HEK293 (cell line): Measurements from ENCODE around the gene SFR1.
A peak's percentile ranks its signal among the peaks of the same experiment; 100 is the strongest.

Source experiments
- CTCF ChIA-PET: fragments of 350-600 bp; formaldehyde crosslinking; extraction: SDS; loops from one replicate; lab custom pipeline; 2021; ENCODE audit warnings: antibody characterized with exemption; lab: Yijun Ruan, JAX
- POLR2A ChIA-PET: fragments of 300-600 bp; formaldehyde crosslinking; extraction: SDS; loops from one replicate; lab custom pipeline; 2020; ENCODE audit warnings: antibody characterized with exemption, inconsistent platforms; lab: Yijun Ruan, JAX
- H3K27ac ChIP-seq: fragments of 200-500 bp; sonication (Bioruptor generic); 2 replicates; pipeline ENCODE4 v1.5.1; 2014; ENCODE audit warnings: low read depth, low read length, control low read depth, inconsistent platforms; ENCODE audit errors: extremely low read depth
- H3K36me3 ChIP-seq, 2 experiments: fragments of 200-500 bp in 1 of 2; sonication (Bioruptor generic) in 1 of 2; 1 replicate in 1 of 2; 2 replicates in 1 of 2; pipeline ENCODE4 v1.5.1; 2014 to 2017; ENCODE audit warnings: inconsistent platforms in 2 of 2, low read length in 2 of 2; ENCODE audit not compliant: control insufficient read depth in 2 of 2, insufficient read depth in 1 of 2
- H3K4me1 ChIP-seq: fragments of 200-500 bp; sonication (Bioruptor generic); 2 replicates; pipeline ENCODE4 v1.5.1; 2014; ENCODE audit warnings: mild to moderate bottlenecking, low read length, inconsistent platforms; ENCODE audit not compliant: control insufficient read depth, insufficient read depth
- H3K4me3 ChIP-seq: 2 replicates; pipeline ENCODE4 v1.5.1; 2011; ENCODE audit warnings: low read depth, mild to moderate bottlenecking, control low read depth, low read length, moderate library complexity
- H3K9me3 ChIP-seq: fragments of 200-500 bp; sonication (Bioruptor generic); 2 replicates; pipeline ENCODE4 v1.5.1; 2014; ENCODE audit warnings: low read depth, low read length, inconsistent platforms; ENCODE audit not compliant: control insufficient read depth, insufficient read depth
- INSM2 ChIP-seq: fragments of 450-650 bp; formaldehyde crosslinking; IDR thresholded peaks from 2 replicates; pipeline ENCODE4 v1.5.1; 2016; ENCODE audit warnings: missing biosample characterization, missing genetic modification characterization
- OSR2 ChIP-seq: fragments of 450-650 bp; formaldehyde crosslinking; IDR thresholded peaks from 2 replicates; pipeline ENCODE4 v1.5.1; 2016; ENCODE audit warnings: missing biosample characterization, missing genetic modification characterization
- PRDM6 ChIP-seq: fragments of 450-650 bp; formaldehyde crosslinking; IDR thresholded peaks from 2 replicates; pipeline ENCODE4 v1.5.1; 2017; ENCODE audit warnings: missing biosample characterization, missing genetic modification characterization
- SCRT1 ChIP-seq: fragments of 450-650 bp; formaldehyde crosslinking; IDR thresholded peaks from 2 replicates; pipeline ENCODE4 v1.5.1; 2016; ENCODE audit warnings: missing biosample characterization, missing genetic modification characterization, borderline replicate concordance
- SCRT2 ChIP-seq: fragments of 450-650 bp; formaldehyde crosslinking; IDR thresholded peaks from 2 replicates; pipeline ENCODE4 v1.5.1; 2016; ENCODE audit warnings: missing biosample characterization, missing genetic modification characterization
- TCF7L2 ChIP-seq: IDR thresholded peaks from 2 replicates; pipeline ENCODE4 v1.6.1; 2011; ENCODE audit warnings: low read depth, mild to moderate bottlenecking, inconsistent platforms, low read length, moderate library complexity, borderline replicate concordance
- ZBTB17 ChIP-seq: fragments of 450-650 bp; formaldehyde crosslinking; IDR thresholded peaks from 2 replicates; pipeline ENCODE4 v1.5.1; 2016; ENCODE audit warnings: missing biosample characterization, missing genetic modification characterization
- ZFP3 ChIP-seq: fragments of 450-650 bp; formaldehyde crosslinking; IDR thresholded peaks from 2 replicates; pipeline ENCODE4 v1.5.1; 2016; ENCODE audit warnings: low read depth, missing biosample characterization, missing genetic modification characterization
- ZFP41 ChIP-seq: fragments of 450-650 bp; formaldehyde crosslinking; IDR thresholded peaks from 2 replicates; pipeline ENCODE4 v1.5.1; 2016; ENCODE audit warnings: missing biosample characterization, missing genetic modification characterization, borderline replicate concordance
- ZNF157 ChIP-seq: fragments of 450-650 bp; formaldehyde crosslinking; IDR thresholded peaks from 2 replicates; pipeline ENCODE4 v1.5.1; 2016; ENCODE audit warnings: missing biosample characterization, missing genetic modification characterization
- ZNF16 ChIP-seq: fragments of 450-650 bp; formaldehyde crosslinking; IDR thresholded peaks from 2 replicates; pipeline ENCODE4 v1.5.1; 2016; ENCODE audit warnings: low read depth, missing biosample characterization, missing genetic modification characterization
- ZNF214 ChIP-seq: fragments of 450-650 bp; formaldehyde crosslinking; IDR thresholded peaks from 2 replicates; pipeline ENCODE4 v1.5.1; 2017; ENCODE audit warnings: missing biosample characterization, mild to moderate bottlenecking, missing genetic modification characterization, borderline replicate concordance
- ZNF280C ChIP-seq: fragments of 450-650 bp; formaldehyde crosslinking; IDR thresholded peaks from 2 replicates; pipeline ENCODE4 v1.5.1; 2016; ENCODE audit warnings: missing biosample characterization, missing genetic modification characterization
- ZNF423 ChIP-seq: fragments of 450-650 bp; formaldehyde crosslinking; IDR thresholded peaks from 2 replicates; pipeline ENCODE4 v1.5.1; 2016; ENCODE audit warnings: missing biosample characterization, missing genetic modification characterization
- ZNF529 ChIP-seq: fragments of 450-650 bp; formaldehyde crosslinking; IDR thresholded peaks from 2 replicates; pipeline ENCODE4 v1.5.1; 2017; ENCODE audit warnings: missing genetic modification characterization, missing biosample characterization; ENCODE audit not compliant: insufficient replicate concordance
- ZNF530 ChIP-seq: fragments of 450-650 bp; formaldehyde crosslinking; IDR thresholded peaks from 2 replicates; pipeline ENCODE4 v1.5.1; 2016; ENCODE audit warnings: low read depth, missing biosample characterization, missing genetic modification characterization
- ZNF621 ChIP-seq: fragments of 450-650 bp; formaldehyde crosslinking; IDR thresholded peaks from 2 replicates; pipeline ENCODE4 v1.5.1; 2017; ENCODE audit warnings: missing biosample characterization, missing genetic modification characterization
- ZNF785 ChIP-seq: fragments of 450-650 bp; formaldehyde crosslinking; IDR thresholded peaks from 2 replicates; pipeline ENCODE4 v1.5.1; 2016; ENCODE audit warnings: missing biosample characterization, missing genetic modification characterization

Gene SFR1

GRCh38 chr10:104100795-104101194 is 21.2 kb upstream of the SFR1 start:
- TF ChIP-seq ZFP3 (tag by site-specific recombination), result no peak
- 0 out of 2 replicates have a peak, but pooled peaks have one; percentile 10 for TF ChIP-seq PRDM6
- Histone ChIP-seq H3K36me3 (no peaks in the 10 kb centered on the region), H3K27ac (no peak overlapping the region), H3K9me3 (no peaks in the 10 kb centered on the region), H3K4me1 (no peaks in the 10 kb centered on the region), H3K4me3 (no peak overlapping the region)
- CTCF ChIA-PET, result interaction anchor here (0.7 to 2.0 kb wide), 3 partner anchors 9 to 21 kb away, joined by 3 to 9 read pairs (median 3); no protein-coding TSS in a partner anchor
- POLR2A ChIA-PET, result interaction anchor here (0.6 kb wide), 1 partner anchor 1252 kb away, joined by 6 read pairs; no protein-coding TSS in a partner anchor

- Histone ChIP-seq H3K36me3 (no peaks in the 10 kb centered on the region), H3K9me3 (no peaks in the 10 kb centered on the region), H3K4me1 (no peaks in the 10 kb centered on the region), H3K27ac (no peak overlapping the region), H3K4me3 (no peak overlapping the region)
- POLR2A ChIA-PET, result no interaction called here
- TF ChIP-seq ZNF785 (tag by site-specific recombination) (no peak), ZNF530 (tag by site-specific recombination) (no peak), ZBTB17 (no peak), SCRT2 (tag by site-specific recombination) (peak; percentile 98), ZNF16 (tag by site-specific recombination) (no peak), SCRT1 (tag by site-specific recombination) (peak; percentile 98), OSR2 (no peak)
- CTCF ChIA-PET, result interaction anchor here (0.5 kb wide), 1 partner anchor 214 kb away, joined by 3 read pairs; no protein-coding TSS in a partner anchor
Observed at GRCh38 chr10:104101902-104102301, 20.1 kb upstream of the SFR1 start.

- no peak overlapping the region for H3K27ac ChIP-seq
- H3K4me1 ChIP-seq, result no peaks in the 10 kb centered on the region
- ChIA-PET POLR2A (no interaction called here), CTCF (interaction anchor here (1.5 kb wide), 1 partner anchor 17 kb away, joined by 5 read pairs; the partner anchor contains the start of gene SFR1)
- H3K36me3 ChIP-seq, result no peaks in the 10 kb centered on the region
- H3K9me3 ChIP-seq, result no peaks in the 10 kb centered on the region
- H3K4me3 ChIP-seq, result no peak overlapping the region
- no peak for TF ChIP-seq ZNF280C
- no peak for TF ChIP-seq TCF7L2
- TF ChIP-seq ZNF621 (tag by site-specific recombination), result no peak
- TF ChIP-seq ZNF529, result no peak
- TF ChIP-seq ZNF214, result no peak
- no peak for TF ChIP-seq ZFP41 (tag by site-specific recombination)
- TF ChIP-seq ZNF157 (tag by site-specific recombination), result no peak
- TF ChIP-seq INSM2, result no peak
- no peak for TF ChIP-seq ZNF423 (tag by site-specific recombination)
- TF ChIP-seq, all 188 proteins: peak for 0
Observed at GRCh38 chr10:104103956-104104355, 18.0 kb upstream of the SFR1 start.
